HAP-1 (cell line): Measurements from ENCODE around the gene FOXJ3.

ENCODE experiments used
- DNase-seq, 2 experiments: peaks; one replicate each; pipeline ENCODE4 v3.0.0-alpha.2; 2016 to 2020; ENCODE audit warnings: low spot score in 2 of 2
- H3K27me3 ChIP-seq: fragments of 250-450 bp; sonication (Bioruptor Pico); 2 replicates; pipeline ENCODE4 v1.5.1; 2020; ENCODE audit warnings: low read depth, mild to moderate bottlenecking, moderate library complexity
- H3K36me3 ChIP-seq: fragments of 250-450 bp; sonication (Bioruptor Pico); replicated peaks from 2 replicates; pipeline ENCODE4 v1.5.1; 2020; ENCODE audit warnings: mild to moderate bottlenecking
- H3K4me1 ChIP-seq: fragments of 250-450 bp; sonication (Bioruptor Pico); 2 replicates; pipeline ENCODE4 v1.5.1; 2020; ENCODE audit warnings: mild to moderate bottlenecking
- H3K4me3 ChIP-seq: fragments of 250-450 bp; sonication (Bioruptor Pico); 2 replicates; pipeline ENCODE4 v1.5.1; 2020; ENCODE audit warnings: mild to moderate bottlenecking, moderate library complexity
- H3K9me3 ChIP-seq: fragments of 250-450 bp; sonication (Bioruptor Pico); 2 replicates; pipeline ENCODE4 v1.5.1; 2020; ENCODE audit warnings: mild to moderate bottlenecking, moderate library complexity
- in situ Hi-C: fragments of 300-500 bp; cut with MboI; formaldehyde crosslinking; loops from 3 replicates; pipeline ENCODE4 v1.14.3; 2020; ENCODE audit warnings: low sequenced_read_pairs, inconsistent platforms, mixed read lengths

Gene FOXJ3

GRCh38 chr1:42325014-42325402 is 10.0 kb downstream of the FOXJ3 start:
- H3K27me3 ChIP-seq: no peaks in the 10 kb centered on the region
- H3K9me3 ChIP-seq: no peaks in the 10 kb centered on the region
- no peak overlapping the region for H3K4me3 ChIP-seq
- DNase-seq: no peak
- in situ Hi-C loops: no loop called here
- H3K36me3 ChIP-seq: 0 out of 2 replicates have a peak, but pooled peaks cover 3% of the 10 kb centered on the region
- no peaks in the 10 kb centered on the region; the same call in 1 of the 2 replicates for H3K4me1 ChIP-seq

- H3K36me3 ChIP-seq: 0 out of 2 replicates have a peak, but pooled peaks cover 3% of the 10 kb centered on the region
- in situ Hi-C loops: no loop called here
- no peaks in the 10 kb centered on the region for H3K9me3 ChIP-seq
- DNase-seq: no peak
- no peaks in the 10 kb centered on the region for H3K27me3 ChIP-seq
- no peaks in the 10 kb centered on the region; the same call in 1 of the 2 replicates for H3K4me1 ChIP-seq
- H3K4me3 ChIP-seq: no peak overlapping the region
Measured at GRCh38 chr1:42324398-42325013, 10.5 kb downstream of the FOXJ3 start.

GRCh38 chr1:42323551-42323950 is 11.5 kb downstream of the FOXJ3 start:
- H3K4me1 ChIP-seq: peaks cover 3% of the 10 kb centered on the region

GRCh38 chr1:42322577-42322976 is 12.5 kb downstream of the FOXJ3 start:
- no peaks in the 10 kb centered on the region for H3K27me3 ChIP-seq
- no peak overlapping the region for H3K4me3 ChIP-seq
- no peaks in the 10 kb centered on the region for H3K9me3 ChIP-seq
- no peak for DNase-seq
- 0 out of 2 replicates have a peak, but pooled peaks cover 3% of the 10 kb centered on the region for H3K36me3 ChIP-seq
- in situ Hi-C loops: no loop called here
- peaks cover 3% of the 10 kb centered on the region for H3K4me1 ChIP-seq

More at GRCh38 chr1:42323551-42323950, 11.5 kb downstream of the FOXJ3 start:
- in situ Hi-C loops: no loop called here
- H3K36me3 ChIP-seq: 0 out of 2 replicates have a peak, but pooled peaks cover 3% of the 10 kb centered on the region
- H3K27me3 ChIP-seq: no peaks in the 10 kb centered on the region
- no peaks in the 10 kb centered on the region for H3K9me3 ChIP-seq
- DNase-seq: no peak
- no peak overlapping the region for H3K4me3 ChIP-seq

- DNase-seq: no peak
- Histone ChIP-seq H3K27me3 (no peaks in the 10 kb centered on the region), H3K4me3 (no peak overlapping the region), H3K9me3 (no peaks in the 10 kb centered on the region), H3K36me3 (0 out of 2 replicates have a peak, but pooled peaks cover 3% of the 10 kb centered on the region), H3K4me1 (peaks cover 8% of the 10 kb centered on the region)
- in situ Hi-C loops: no loop called here
Measured at GRCh38 chr1:42321731-42322130, 13.3 kb downstream of the FOXJ3 start.

DNA sequence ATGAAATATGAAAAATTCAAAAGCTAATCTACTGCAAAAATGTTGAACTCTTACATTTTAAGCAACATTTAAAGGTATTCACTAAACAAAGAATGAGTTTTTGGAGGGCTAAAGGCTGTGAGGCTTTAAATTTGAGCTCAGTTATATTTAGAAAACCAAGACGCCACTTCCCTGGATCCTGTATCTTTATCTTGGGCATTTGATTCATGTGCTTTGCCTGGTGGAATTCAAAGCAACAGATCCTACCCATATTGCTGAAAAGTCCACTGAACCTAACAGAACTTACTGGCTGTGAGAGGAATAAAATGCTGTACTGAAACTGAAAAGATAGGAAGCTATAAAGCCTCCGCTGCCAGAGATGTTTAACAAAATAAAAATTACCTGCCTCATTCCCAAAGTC is 14.3 kb downstream of the FOXJ3 start:
- 0 out of 2 replicates have a peak, but pooled peaks cover 3% of the 10 kb centered on the region for H3K36me3 ChIP-seq
- in situ Hi-C loops: no loop called here
- H3K4me1 ChIP-seq: peaks cover 13% of the 10 kb centered on the region
- no peaks in the 10 kb centered on the region for H3K9me3 ChIP-seq
- no peak for DNase-seq
- no peak overlapping the region for H3K4me3 ChIP-seq
- H3K27me3 ChIP-seq: no peaks in the 10 kb centered on the region

DNA sequence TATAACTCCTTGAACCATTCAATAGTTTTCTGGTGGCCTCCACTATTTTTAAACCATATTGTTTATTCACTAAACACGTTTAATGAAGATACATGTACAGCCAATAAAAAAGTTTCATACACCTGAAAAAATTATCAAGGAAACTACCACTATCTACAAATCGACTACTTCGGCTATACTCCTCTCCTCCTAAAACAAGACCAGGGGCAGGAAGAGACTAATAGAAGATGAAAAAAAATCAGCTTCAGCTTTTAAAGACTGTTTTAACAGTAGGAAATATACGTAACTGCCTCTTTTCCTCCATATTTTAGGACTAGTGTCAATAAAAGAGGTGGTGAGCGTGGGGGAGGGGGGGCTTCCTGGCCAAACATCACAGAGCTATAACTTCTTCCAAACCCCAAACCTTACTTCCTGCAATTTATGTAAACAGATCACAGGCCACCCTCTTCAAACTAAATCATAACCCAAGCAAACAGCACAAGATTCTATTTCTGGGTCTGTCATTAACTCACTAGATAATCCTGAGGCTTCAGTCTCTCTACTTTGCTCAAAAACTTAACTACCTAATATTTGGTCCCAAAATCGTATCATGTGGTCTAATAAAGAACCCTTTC is 15.1 kb downstream of the FOXJ3 start:
- Histone ChIP-seq H3K9me3 (no peaks in the 10 kb centered on the region), H3K36me3 (0 out of 2 replicates have a peak, but pooled peaks cover 3% of the 10 kb centered on the region), H3K4me1 (peaks cover 21% of the 10 kb centered on the region), H3K27me3 (no peaks in the 10 kb centered on the region), H3K4me3 (no peak overlapping the region)
- in situ Hi-C loops: no loop called here
- no peak for DNase-seq

GRCh38 chr1:42319128-42319851 is 15.7 kb downstream of the FOXJ3 start:
- no peak overlapping the region for H3K4me3 ChIP-seq
- H3K27me3 ChIP-seq: no peaks in the 10 kb centered on the region
- H3K36me3 ChIP-seq: 0 out of 2 replicates have a peak, but pooled peaks cover 3% of the 10 kb centered on the region
- peaks cover 25% of the 10 kb centered on the region for H3K4me1 ChIP-seq
- no peaks in the 10 kb centered on the region for H3K9me3 ChIP-seq
- no peak for DNase-seq
- in situ Hi-C loops: no loop called here

DNA sequence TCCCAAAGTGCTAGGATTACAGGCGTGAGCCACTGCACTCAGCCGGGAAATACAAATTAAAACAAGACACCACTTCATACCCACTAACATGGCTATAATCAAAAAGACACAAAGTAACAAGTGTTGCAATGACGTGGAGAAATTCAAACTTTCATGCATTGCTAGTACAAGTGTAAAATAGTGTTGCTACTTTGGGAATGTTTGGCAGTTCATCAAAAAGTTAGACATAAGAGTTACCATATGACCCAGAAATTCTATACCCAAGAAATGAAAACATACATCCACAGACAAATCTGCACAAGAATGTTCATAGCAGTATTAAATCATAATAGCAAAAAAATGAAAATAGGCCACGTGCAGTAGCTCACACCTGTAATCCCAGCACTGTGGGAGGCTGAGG is 16.4 kb downstream of the FOXJ3 start:
- in situ Hi-C loops: no loop called here
- DNase-seq: no peak

GRCh38 chr1:42317308-42317707 is 17.7 kb downstream of the FOXJ3 start:
- no peaks in the 10 kb centered on the region for H3K27me3 ChIP-seq
- H3K9me3 ChIP-seq: no peaks in the 10 kb centered on the region
- in situ Hi-C loops: no loop called here
- no peak overlapping the region for H3K4me3 ChIP-seq
- H3K36me3 ChIP-seq: no peaks in the 10 kb centered on the region
- H3K4me1 ChIP-seq: peaks cover 25% of the 10 kb centered on the region
- DNase-seq: no peak

More for the DNA sequence above, 16.4 kb downstream of the FOXJ3 start:
- Histone ChIP-seq H3K27me3 (no peaks in the 10 kb centered on the region), H3K9me3 (no peaks in the 10 kb centered on the region), H3K4me3 (no peak overlapping the region), H3K36me3 (0 out of 2 replicates have a peak, but pooled peaks cover 2% of the 10 kb centered on the region), H3K4me1 (peaks cover 25% of the 10 kb centered on the region)

GRCh38 chr1:42316292-42316691 is 18.7 kb downstream of the FOXJ3 start:
- Histone ChIP-seq H3K36me3 (no peaks in the 10 kb centered on the region), H3K9me3 (no peaks in the 10 kb centered on the region), H3K27me3 (no peaks in the 10 kb centered on the region), H3K4me3 (no peak overlapping the region), H3K4me1 (peaks cover 25% of the 10 kb centered on the region)
- DNase-seq: peak; percentile 41 to 67
- in situ Hi-C loops: no loop called here

- 0 out of 2 replicates have a peak, but pooled peaks cover 2% of the 10 kb centered on the region for H3K36me3 ChIP-seq
- H3K27me3 ChIP-seq: no peaks in the 10 kb centered on the region
- no peaks in the 10 kb centered on the region for H3K9me3 ChIP-seq
- in situ Hi-C loops: no loop called here
- no peak for DNase-seq
- H3K4me3 ChIP-seq: no peak overlapping the region
- peaks cover 25% of the 10 kb centered on the region for H3K4me1 ChIP-seq
Measured at GRCh38 chr1:42315500-42315899, 19.5 kb downstream of the FOXJ3 start.

GRCh38 chr1:42313970-42314369 is 21.1 kb downstream of the FOXJ3 start:
- Histone ChIP-seq H3K9me3 (no peaks in the 10 kb centered on the region), H3K4me1 (peaks cover 22% of the 10 kb centered on the region), H3K36me3 (0 out of 2 replicates have a peak, but pooled peaks cover 2% of the 10 kb centered on the region), H3K27me3 (no peaks in the 10 kb centered on the region), H3K4me3 (no peak overlapping the region)
- in situ Hi-C loops: no loop called here
- DNase-seq: no peak
